SH-SY5Y (cell line): ENCODE results near the gene SERPINA3.

ENCODE experiments used
- GATA2 ChIP-seq: IDR thresholded peaks from 2 replicates; pipeline ENCODE4 v1.6.1; 2011; ENCODE audit warnings: mild to moderate bottlenecking, low read depth, low read length
- GATA3 ChIP-seq: IDR thresholded peaks from 2 replicates; pipeline ENCODE4 v1.6.1; 2011; ENCODE audit warnings: low read depth, mild to moderate bottlenecking, low read length, moderate library complexity

DNA sequence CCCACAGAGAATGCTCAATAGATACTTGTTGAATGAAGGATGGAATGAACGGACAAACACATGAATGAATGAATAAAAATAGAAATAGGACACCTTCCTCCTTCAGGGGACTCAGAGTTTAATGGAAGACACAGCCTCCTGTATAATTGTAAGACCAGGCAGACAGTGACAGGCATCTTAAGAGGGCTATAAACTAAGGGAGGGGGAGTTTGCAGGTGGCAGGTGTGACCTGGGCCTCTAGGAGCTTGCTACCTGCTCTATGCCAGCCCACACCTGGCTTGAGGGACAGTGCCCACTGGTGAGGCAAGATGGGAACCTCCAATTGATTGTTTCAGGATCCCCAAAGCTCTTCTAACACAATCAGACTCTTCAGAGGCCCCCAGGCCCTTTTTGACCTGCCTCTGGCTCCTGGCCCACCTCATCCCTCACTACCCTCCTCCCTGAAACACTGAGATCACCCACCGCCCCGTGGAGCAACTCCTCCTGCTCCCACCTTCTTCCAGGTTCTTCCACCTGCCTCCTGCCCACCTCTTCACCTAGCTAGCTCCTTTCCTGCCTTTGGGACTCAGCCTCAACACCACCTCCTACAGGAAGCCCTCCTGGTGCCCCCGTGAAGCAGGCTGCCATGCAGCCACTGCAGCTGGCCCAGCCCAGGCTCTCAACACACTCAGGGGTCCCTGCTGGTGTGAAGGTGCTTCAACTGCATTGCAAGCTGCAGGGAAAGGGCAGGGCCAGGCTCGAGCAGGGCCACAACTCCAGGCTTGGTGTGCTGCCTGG lies 9.4 kb downstream of the SERPINA3 start:
- TF ChIP-seq GATA2 (no peak), GATA3 (no peak)
